SH-SY5Y (cell line): ENCODE measurements around the gene SLC24A3.

Experiments used
- GATA2 ChIP-seq: IDR thresholded peaks from 2 replicates; pipeline ENCODE4 v1.6.1; 2011; ENCODE audit warnings: mild to moderate bottlenecking, low read depth, low read length
- GATA3 ChIP-seq: IDR thresholded peaks from 2 replicates; pipeline ENCODE4 v1.6.1; 2011; ENCODE audit warnings: low read depth, mild to moderate bottlenecking, low read length, moderate library complexity

SLC24A3 gene

GRCh38 chr20:19427913-19428312 lies 215.5 kb downstream of the SLC24A3 start:
- no peak for TF ChIP-seq GATA2
- no peak for TF ChIP-seq GATA3

GRCh38 chr20:19428324-19428723 lies 215.9 kb downstream of the SLC24A3 start:
- TF ChIP-seq GATA2: no peak
- no peak for TF ChIP-seq GATA3

DNA sequence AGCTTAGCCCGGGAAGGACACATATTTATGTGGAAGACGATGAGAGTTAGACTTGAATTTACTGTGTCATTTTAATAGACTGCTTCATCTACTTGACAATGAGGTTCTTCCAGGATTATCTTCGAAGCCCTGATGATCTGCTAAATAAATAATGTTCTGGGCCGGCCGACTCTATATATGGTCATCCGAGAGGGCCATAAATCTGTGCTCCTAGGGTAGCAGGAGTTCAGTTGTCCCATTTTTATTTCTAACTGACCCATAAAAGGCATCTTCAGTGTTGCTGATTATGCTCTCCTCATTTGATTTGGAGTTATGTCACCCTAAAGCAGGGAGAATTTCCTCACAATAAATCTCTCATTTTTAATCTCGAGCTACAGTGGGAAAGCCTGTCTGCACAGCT lies 217.1 kb downstream of the SLC24A3 start:
- no peak for TF ChIP-seq GATA2
- TF ChIP-seq GATA3: no peak

DNA sequence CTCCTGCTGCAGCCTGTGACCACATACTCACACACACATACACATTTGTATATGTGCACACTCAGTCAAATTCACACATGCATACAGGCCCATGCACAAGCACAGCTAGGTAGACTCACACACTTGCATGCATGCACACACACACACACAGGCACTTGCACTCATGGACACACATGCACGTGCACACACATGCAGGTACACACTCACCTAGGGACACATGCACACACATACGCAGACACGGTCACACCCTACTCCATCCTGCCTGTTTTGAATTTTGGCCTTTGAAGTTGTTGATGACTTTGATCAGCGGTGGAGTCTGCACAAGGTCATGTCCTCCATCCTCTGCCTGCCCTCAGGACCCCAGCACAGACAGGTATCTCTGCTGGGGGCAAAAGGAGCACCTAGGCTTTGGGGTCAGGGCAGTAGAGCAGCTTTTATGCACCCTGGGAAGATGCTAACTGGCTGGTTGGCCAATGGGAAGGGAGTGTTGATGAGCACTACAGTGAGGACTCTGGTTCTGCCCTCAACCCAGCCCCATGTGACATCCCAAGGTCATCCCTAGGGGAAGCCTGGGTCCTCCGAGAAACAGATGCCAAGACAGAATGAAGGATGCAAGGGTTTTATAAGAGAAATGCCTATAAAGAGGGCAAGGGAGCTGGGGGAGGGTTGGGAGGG lies 218.3 kb downstream of the SLC24A3 start:
- TF ChIP-seq GATA3: no peak
- TF ChIP-seq GATA2: no peak

- TF ChIP-seq GATA3 (no peak), GATA2 (no peak)
Measured at GRCh38 chr20:19431316-19431700, 218.9 kb downstream of the SLC24A3 start.

GRCh38 chr20:19431906-19432305 lies 219.5 kb downstream of the SLC24A3 start:
- TF ChIP-seq GATA3: no peak
- no peak for TF ChIP-seq GATA2

DNA sequence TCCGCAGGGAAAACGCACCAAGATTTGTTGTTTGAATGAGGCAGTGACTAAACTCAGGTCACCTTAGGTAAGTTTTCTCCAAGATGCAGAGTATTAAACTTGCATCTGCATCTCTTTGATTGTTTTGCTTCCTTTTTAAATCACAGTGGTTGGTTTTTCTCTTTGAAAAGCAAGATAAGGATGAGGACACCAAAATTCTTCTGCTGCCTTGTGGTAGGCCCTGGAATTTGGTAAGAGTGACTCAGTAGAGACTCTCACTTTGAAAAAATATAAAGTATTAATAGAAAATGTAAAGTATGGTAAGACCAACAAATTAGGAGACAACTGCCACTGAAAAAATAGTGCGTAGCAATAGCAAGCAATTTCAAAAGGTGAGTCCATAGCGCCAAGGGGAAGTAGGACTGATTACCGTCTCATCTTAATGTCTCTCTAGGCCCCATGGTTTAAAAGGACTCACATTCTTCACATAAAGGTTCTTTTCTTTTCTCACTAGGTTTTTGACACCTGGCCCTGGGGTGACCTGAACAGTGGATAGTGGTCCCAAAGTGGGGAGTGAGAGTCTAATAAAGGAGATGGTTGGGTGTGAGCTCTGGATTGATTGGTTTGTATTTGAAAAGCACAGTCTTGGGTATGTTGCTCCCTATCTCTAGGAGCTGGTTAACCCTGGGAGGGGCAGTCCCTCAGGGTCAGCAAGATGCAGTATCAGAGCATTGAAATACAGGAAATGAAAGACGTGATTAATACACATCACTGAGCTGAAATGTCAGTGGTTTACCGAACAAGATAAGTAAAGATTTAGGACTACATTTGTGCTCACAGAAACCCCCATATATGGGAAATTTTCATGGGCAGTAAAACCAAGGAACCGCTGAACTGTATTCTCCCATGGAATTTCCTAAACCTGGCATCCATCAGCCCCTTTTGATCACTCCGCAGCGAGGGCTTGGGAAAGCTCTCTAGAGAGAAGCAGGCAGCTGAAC lies 221.2 kb downstream of the SLC24A3 start:
- TF ChIP-seq GATA3 (no peak), GATA2 (no peak)

DNA sequence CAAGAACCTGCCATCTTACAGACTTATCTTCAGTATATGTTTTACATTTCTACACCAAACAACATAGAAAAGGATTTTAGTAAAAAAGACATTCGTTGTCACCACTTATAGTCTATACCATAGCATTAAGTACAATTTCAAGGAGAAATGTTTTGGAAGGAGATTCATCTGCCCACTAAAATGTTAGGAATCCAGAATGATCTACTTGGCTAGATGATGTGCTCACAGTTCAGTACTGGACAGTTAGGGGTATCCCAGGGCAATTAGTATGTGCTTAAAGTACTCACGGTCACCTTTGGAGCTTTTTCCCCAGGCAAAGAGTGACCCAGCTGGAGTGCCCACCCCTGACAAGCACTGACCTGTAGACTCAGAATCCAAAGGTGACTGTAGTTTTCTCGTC lies 222.9 kb downstream of the SLC24A3 start:
- no peak for TF ChIP-seq GATA2
- TF ChIP-seq GATA3: no peak

DNA sequence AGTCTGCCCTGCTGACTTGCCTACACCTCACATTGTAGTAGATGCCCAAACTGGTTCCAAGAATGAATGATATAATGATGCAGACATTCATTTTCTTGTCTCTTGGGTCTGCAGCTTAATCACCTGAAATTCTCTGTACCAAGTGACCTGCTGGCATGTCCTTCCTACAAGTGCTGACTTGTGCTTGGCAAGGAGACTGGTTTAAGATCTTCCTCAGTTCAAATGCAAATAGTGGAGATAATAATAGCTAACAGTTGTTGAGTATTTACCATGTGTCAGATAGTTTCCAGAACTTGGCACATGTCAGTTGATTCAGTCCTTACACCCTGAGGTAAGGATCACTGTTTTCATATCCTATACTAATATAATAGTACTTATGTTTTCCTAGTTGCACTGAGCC lies 223.4 kb downstream of the SLC24A3 start:
- TF ChIP-seq GATA3 (no peak), GATA2 (no peak)

- TF ChIP-seq GATA3 (no peak), GATA2 (no peak)
Measured at GRCh38 chr20:19438488-19438887, 226.0 kb downstream of the SLC24A3 start.

DNA sequence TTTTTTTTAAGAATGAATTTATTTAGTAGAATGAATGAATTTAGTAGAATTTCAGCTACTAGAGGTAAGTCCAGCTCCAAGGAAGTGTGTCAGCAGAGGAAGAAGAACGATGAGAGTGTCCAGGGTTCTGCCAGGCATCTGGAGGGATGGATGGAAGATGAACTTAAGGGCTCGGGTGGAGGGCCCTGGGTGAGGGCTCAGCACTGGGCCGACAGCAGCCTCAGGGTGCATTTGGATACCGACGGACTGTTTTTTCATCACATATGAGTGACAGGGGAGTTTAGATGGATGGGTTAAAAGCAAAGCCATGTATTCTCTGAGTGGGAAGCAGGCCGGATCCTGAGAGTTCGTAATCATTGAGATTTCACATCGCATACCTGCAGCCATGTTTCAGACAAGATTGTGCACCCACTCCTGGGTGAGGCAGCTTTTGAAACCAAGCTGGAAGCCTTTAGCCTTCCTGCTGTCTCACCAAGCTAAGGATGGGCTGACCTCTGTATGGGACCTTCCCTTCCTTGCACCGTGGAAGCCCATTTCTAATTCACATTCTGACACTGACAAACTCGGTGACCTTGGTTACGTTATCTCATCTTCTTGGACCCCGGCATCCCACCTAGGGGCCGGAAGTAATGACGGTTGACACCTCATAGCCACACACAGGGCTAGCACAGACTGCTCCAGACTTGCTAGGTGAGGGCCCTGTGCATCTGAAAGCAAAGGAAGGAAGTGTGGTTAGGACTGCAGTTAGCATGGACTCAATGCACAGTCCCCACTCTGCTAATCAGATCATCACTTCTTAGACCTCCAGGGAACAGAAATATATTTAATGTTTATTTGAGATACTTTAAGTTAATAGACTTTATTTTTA lies 228.5 kb downstream of the SLC24A3 start:
- TF ChIP-seq GATA2 (no peak), GATA3 (no peak)

DNA sequence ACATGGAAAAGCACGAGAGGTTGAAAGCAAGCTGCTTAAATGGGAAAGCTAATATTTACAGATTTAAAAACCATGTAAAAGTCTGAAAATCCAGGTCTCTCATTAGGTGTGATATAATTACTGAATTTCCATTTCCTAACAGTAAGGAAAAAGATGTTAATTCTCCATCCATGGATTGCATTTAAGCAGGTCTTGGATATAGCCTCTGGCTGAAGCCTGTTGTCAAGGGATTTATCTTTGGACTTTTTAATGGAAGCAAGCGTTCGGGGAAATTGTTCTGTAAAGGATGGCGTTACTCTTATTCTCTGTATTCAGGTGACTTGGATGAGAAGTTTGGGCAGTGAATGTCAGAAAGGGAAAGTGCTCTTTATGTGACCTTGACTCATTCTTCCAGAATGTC lies 233.8 kb downstream of the SLC24A3 start:
- no peak for TF ChIP-seq GATA2
- no peak for TF ChIP-seq GATA3

- TF ChIP-seq GATA3 (no peak), GATA2 (no peak)
Measured at GRCh38 chr20:19448632-19449031, 236.2 kb downstream of the SLC24A3 start.

GRCh38 chr20:19449051-19449450 lies 236.6 kb downstream of the SLC24A3 start:
- TF ChIP-seq GATA3 (no peak), GATA2 (no peak)
